Fibroblast of villous mesenchyme (primary cell): Measurements from ENCODE around the gene PRR5. TPM values are rescaled to one million over a fixed set of nuclear protein-coding genes. Genes with fewer than 3 reads are reported as not detected.

ENCODE experiments used
- DNase-seq: peaks from one replicate; pipeline ENCODE4 v3.0.0-alpha.2; 2010; ENCODE audit warnings: low read depth
- H3K4me3 ChIP-seq: 2 replicates; pipeline ENCODE4 v1.5.1; 2011; ENCODE audit warnings: low read depth, mild to moderate bottlenecking, low read length
- CTCF ChIP-seq: IDR thresholded peaks from 2 replicates; pipeline ENCODE4 v1.5.1; 2012; ENCODE audit warnings: low read depth, mild to moderate bottlenecking, low read length; ENCODE audit not compliant: insufficient read depth
- total RNA-seq: library from RNA; depleted of rRNA; stranded (reverse); fragments of >200 nt; gene quantifications from 2 replicates; pipeline ENCODE4 v1.2.3, GENCODE V29; 2012

The PRR5 gene
- total RNA-seq, 1 donor = 16.4 TPM

GRCh38 chr22:44786136-44786535 is 84.1 kb downstream of the PRR5 start:
- DNase-seq = no peak
- no peak for TF ChIP-seq CTCF

GRCh38 chr22:44786610-44787009 is 84.6 kb downstream of the PRR5 start:
- no peak for TF ChIP-seq CTCF
- no peak for DNase-seq
- no peak overlapping the region for H3K4me3 ChIP-seq

More at GRCh38 chr22:44786136-44786535, 84.1 kb downstream of the PRR5 start:
- H3K4me3 ChIP-seq = no peak overlapping the region

Other genes starting within 250 kb of the PRR5 start
- 21.3 and 21.6 TPM in 2 replicates for gene RTL6, start 204.0 kb upstream of the PRR5 start, total RNA-seq
- under 0.01 and 0.97 TPM in 2 replicates for gene ARHGAP8, start 50.4 kb downstream of the PRR5 start, total RNA-seq